Right lobe of liver (tissue), 6 donors: ENCODE results near the gene PRRX2. TPM values are rescaled to one million over a fixed set of nuclear protein-coding genes. Genes with fewer than 3 reads are reported as not detected.

Experiments
- ATAC-seq, 4 donors: fragments of 200-7000 bp; cut with Tn5 transposase; one replicate each; pipeline ENCODE4 v1.9.1; 2020; ENCODE audit warnings: mild to moderate bottlenecking in 4 of 4, moderate library complexity in 4 of 4
- DNase-seq, 3 donors: peaks; one replicate each; pipeline ENCODE4 v3.0.0-alpha.2; 2020
- H3K27ac ChIP-seq, 3 donors: fragments of 200-600 bp; one replicate each; pipeline ENCODE4 v1.8.0; 2022
- H3K27me3 ChIP-seq, 2 donors: fragments of 200-600 bp; one replicate each; pipeline ENCODE4 v1.8.0; 2022
- H3K36me3 ChIP-seq, 4 donors: fragments of 200-600 bp; sonication (generic) in 1 of 4; one replicate each; pipeline versions ENCODE4 v1.5.1 to v1.8.0; 2017 to 2022; ENCODE audit warnings: control low read depth in 1 of 4
- H3K4me1 ChIP-seq, 4 donors: fragments of 200-600 bp; sonication (generic) in 1 of 4; one replicate each; pipeline versions ENCODE4 v1.5.1 to v1.8.0; 2017 to 2022; ENCODE audit warnings: control low read depth in 1 of 4
- H3K4me3 ChIP-seq, 3 donors: fragments of 200-600 bp; one replicate each; pipeline ENCODE4 v1.8.0; 2022
- H3K9me3 ChIP-seq, 4 donors: fragments of 200-600 bp; sonication (generic) in 1 of 4; one replicate each; pipeline versions ENCODE4 v1.5.1 to v1.8.0; 2017 to 2022; ENCODE audit warnings: control low read depth in 1 of 4
- CTCF ChIP-seq, 4 donors: fragments of 200-600 bp in 3 of 4; fragments of 450-650 bp in 1 of 4; IDR thresholded peaks; one replicate each; pipeline versions ENCODE4 v1.5.1 to v1.8.0; 2016 to 2022; ENCODE audit warnings: antibody characterized with exemption in 4 of 4, mild to moderate bottlenecking in 2 of 4
- POLR2A ChIP-seq: fragments of 450-650 bp; IDR thresholded peaks from one replicate; pipeline ENCODE4 v1.6.1; 2017; ENCODE audit warnings: antibody characterized with exemption, mild to moderate bottlenecking
- WGBS: methylation state at CpG from one replicate; pipeline ENCODE4 v1.1.6; 2018; ENCODE audit warnings: low coverage, low lambda C conversion rate; ENCODE audit not compliant: insufficient coverage; ENCODE audit errors: missing lambda C conversion rate; 5-methylcytosine and 5-hydroxymethylcytosine counted together
- intact Hi-C, 2 donors: fragments of 100-400 bp; cut with DNase I; formaldehyde crosslinking; loops; one replicate each; pipeline versions ENCODE4 v1.11.2 to v1.14.1; 2022
- total RNA-seq, 6 experiments: library from RNA; depleted of rRNA in 2 of 6; stranded (reverse); fragments of >200 nt in 2 of 6; fragmentation: NEBNext Ultra II Directional in 3 of 6; extraction: Animal tissue kit (Norgen Biotek cat#: 25700) in 3 of 6; gene quantifications; one replicate each; pipeline versions ENCODE4 v1.1.0 to v1.2.4, GENCODE V29; 2016 to 2023
- donor health status: DM: no; HTN: yes; CAD: no.
- donor health status: DM: no; HTN: no; CAD: no.
- donor health status: DM: no; HTN: no; CAD: no.
- donor health status: DM: no; HTN: yes; CAD: no.
- donor health status: DM: no; HTN: yes; CAD: no.

Gene PRRX2
- total RNA-seq, 6 experiments from 2014 or later = not detected

GRCh38 chr9:129623331-129623730, 42.1 kb upstream of the PRRX2 start:
- TF ChIP-seq CTCF (IDR thresholded peaks at IDR 0.05) = no peak
- TF ChIP-seq POLR2A = no peak
- no peaks in the 10 kb centered on the region for H3K27me3 ChIP-seq
- no peak overlapping the region for H3K4me3 ChIP-seq
- H3K9me3 ChIP-seq = no peaks in the 10 kb centered on the region
- no peaks in the 10 kb centered on the region for H3K36me3 ChIP-seq
- intact Hi-C loops = no loop called here
- H3K27ac ChIP-seq = no peak overlapping the region
- peaks cover 0 to 28% (median 7%) of the 10 kb centered on the region in 4 donors for H3K4me1 ChIP-seq
- WGBS = 47% methylated on average over 6 of the region's 6 CpGs
- DNase-seq = no peak
- ATAC-seq = peak in 1 of 4 donors; percentile 4

- TF ChIP-seq CTCF (IDR thresholded peaks at IDR 0.05) (peak; percentile 58 to 75 (median 69)), POLR2A (no peak)
- DNase-seq = peak in 1 of 3 donors; percentile 65
- peaks cover 0 to 34% (median 9%) of the 10 kb centered on the region in 4 donors for H3K4me1 ChIP-seq
Observed at GRCh38 chr9:129624168-129624759, 41.2 kb upstream of the PRRX2 start.

GRCh38 chr9:129624947-129625346, 40.5 kb upstream of the PRRX2 start:
- intact Hi-C loops = no loop called here
- ATAC-seq (peak in 1 of 4 donors; percentile 1), DNase-seq (no peak)
- H3K27ac ChIP-seq = no peak overlapping the region
- H3K4me1 ChIP-seq = peaks cover 0 to 33% (median 9%) of the 10 kb centered on the region in 4 donors
- no peaks in the 10 kb centered on the region for H3K9me3 ChIP-seq
- TF ChIP-seq POLR2A (no peak), CTCF (IDR thresholded peaks at IDR 0.05) (no peak)
- WGBS = 26% methylated on average over 9 of the region's 9 CpGs
- no peaks in the 10 kb centered on the region for H3K36me3 ChIP-seq
- H3K27me3 ChIP-seq = no peaks in the 10 kb centered on the region
- no peak overlapping the region for H3K4me3 ChIP-seq

More at GRCh38 chr9:129624168-129624759, 41.2 kb upstream of the PRRX2 start:
- Histone ChIP-seq H3K4me3 (no peak overlapping the region), H3K27ac (no peak overlapping the region), H3K9me3 (no peaks in the 10 kb centered on the region), H3K27me3 (no peaks in the 10 kb centered on the region), H3K36me3 (no peaks in the 10 kb centered on the region)
- peak in 2 of 4 donors; percentile 11 to 27 for ATAC-seq
- intact Hi-C loops = no loop called here
- WGBS = 24% methylated on average over 10 of the region's 12 CpGs

- 5% methylated on average over 14 of the region's 55 CpGs for WGBS
- H3K4me1 ChIP-seq = peaks cover 0 to 32% (median 9%) of the 10 kb centered on the region in 4 donors
- no peaks in the 10 kb centered on the region for H3K36me3 ChIP-seq
- peak; percentile 98 for TF ChIP-seq POLR2A
- peak in 1 of 4 donors; percentile 2 for TF ChIP-seq CTCF (IDR thresholded peaks at IDR 0.05)
- peak; percentile 85 to 94 (median 90) for ATAC-seq
- intact Hi-C loops = no loop called here
- no peaks in the 10 kb centered on the region for H3K27me3 ChIP-seq
- H3K27ac ChIP-seq = peak within 1 kb of the TSS; percentile 90 to 98 (median 95)
- peak; percentile 91 to 93 (median 91) for DNase-seq
- no peaks in the 10 kb centered on the region for H3K9me3 ChIP-seq
- H3K4me3 ChIP-seq = peak within 1 kb of the TSS; percentile 80 to 99 (median 87)
Observed at GRCh38 chr9:129626079-129626624, 39.3 kb upstream of the PRRX2 start, which contains the start of gene NTMT1. TSS of gene NTMT1 (plus strand) at chr9:129626163. CDS start at chr9:129632704, 6,541 bp downstream.
